ENCODE results near the gene FHIP1A.

FHIP1A gene

DNA sequence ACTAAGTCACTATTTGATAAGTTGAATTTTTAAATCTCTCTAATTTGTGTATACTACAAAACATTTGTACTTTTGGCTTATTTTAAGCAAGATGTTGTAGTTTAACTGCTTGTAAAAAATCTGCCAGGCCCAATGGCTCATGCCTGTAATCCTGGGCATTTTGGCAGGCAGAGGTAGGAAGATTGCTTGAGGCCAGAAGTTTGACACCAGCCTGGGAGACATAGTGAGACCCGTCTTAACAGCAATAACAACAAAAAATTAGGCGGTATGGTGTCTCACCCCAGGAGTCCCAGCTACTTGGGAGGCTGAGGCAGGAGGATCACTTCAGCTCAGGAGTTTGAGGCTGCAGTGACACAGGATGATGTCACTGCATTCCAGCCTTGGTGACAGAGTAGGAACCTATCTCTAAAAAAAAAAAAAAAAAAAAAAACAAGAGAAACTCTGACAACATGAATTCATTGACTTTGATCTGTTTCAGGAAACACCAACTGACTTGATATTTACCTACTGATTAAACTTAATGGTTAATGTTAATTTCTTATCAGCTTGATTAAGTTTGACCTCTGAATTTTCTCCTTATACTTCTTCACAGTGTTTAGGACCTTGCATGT lies 8.9 kb downstream of the FHIP1A start:
- DNase-seq (ENCODE audit: low read depth, low spot score) = no peak

DNA sequence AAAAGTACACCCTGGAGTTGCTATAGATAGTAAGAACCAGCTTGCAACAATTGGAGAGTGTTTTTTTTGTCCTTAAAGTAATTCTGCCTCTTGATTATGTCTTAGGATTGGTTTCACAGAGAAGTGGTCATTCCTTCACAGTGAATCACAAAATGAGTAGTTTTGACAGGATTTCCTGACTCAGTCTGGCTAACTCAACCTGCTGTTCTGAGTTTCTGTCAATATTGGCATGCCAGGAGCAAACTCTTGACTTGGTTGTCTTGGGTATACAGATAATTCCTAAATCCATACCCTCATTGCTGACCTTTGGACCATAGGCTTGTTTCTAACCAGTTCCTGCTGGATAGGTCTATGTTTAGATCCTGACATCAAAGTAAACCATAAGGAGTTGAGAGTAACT lies 9.4 kb downstream of the FHIP1A start:
- no peak for DNase-seq (ENCODE audit: low read depth, low spot score)

DNA sequence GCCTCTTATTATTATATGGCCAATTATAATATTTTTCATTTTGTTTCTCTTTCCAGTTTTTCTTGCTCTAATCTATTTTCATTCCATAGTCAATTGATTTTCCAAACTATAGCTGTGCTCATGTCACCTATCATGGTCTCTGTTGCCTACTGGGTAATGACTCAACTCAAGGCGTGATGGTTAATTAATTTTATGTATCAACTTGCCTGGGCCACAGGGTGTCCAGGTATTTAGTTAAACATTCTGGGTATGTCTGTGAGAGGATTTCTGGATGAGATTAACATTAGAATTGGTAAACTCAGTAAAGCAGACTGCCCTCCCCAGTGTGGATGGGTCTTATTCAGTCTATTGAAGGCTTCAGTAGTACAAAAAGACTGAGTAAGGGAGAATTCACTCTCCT lies 9.9 kb downstream of the FHIP1A start:
- DNase-seq (ENCODE audit: low read depth, low spot score) = no peak

DNA sequence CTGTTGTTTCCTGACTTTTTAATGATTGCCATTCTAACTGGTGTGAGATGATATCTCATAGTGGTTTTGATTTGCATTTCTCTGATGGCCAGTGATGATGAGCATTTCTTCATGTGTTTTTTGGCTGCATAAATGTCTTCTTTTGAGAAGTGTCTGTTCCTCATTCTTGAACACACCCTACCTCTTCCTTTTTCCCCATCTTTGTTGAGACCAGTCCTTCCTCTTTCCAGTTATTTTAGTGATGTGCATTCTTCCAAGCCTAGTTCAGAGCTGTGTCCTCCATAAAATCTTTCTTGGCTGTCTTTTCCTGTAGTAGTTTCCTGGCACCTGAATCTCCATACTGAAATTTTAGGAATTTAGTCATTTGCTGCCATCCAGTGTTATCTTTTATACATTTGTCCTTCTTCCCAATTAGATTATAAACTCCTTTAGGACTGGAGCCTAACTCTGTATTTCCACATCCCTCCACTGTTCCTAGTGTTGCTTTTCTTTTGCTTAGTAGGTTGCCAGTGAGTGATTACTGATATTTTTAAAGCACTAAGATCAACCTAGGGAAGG lies 11.4 kb downstream of the FHIP1A start:
- DNase-seq (ENCODE audit: low read depth, low spot score) = no peak

DNA sequence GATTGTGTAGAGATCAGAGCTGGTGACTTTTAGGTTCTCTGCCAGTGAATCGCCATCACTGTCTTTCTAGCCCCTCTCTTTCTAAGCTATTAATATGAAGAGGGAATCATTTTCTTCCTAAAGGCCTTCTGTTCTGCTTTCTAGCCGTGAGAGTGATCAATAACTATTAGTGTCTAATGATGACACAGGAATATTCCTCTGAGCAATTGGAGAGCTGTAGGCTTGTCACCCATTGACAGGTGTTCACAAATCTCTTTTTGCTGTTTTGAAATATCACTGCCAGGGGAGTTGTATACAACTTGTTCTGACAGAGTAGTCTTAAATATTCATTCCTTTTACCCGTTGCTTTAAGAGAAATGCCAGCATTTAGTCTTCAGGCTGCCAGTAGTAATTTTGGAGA lies 13.9 kb downstream of the FHIP1A start:
- no peak for DNase-seq (ENCODE audit: low read depth, low spot score)

DNA sequence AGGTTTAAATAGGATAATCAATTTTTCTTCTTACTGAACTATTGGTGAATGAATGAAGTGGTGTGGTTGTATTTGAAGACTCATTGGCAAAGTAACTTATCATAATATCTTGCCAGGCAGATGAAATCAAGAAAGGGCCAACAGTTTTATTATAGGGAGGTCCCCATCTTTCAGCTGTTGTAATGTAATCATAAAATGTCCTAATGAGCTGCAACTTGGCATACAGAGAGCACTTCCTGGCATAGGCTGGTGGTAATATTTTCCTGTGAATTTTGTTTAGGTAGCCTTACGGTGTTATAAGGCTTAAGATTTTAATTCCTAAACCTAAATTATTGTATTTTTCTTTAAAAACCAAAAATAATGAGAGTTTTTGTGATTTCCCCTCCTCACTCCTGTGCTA lies 17.5 kb downstream of the FHIP1A start:
- no peak for DNase-seq (ENCODE audit: low read depth, low spot score)

DNA sequence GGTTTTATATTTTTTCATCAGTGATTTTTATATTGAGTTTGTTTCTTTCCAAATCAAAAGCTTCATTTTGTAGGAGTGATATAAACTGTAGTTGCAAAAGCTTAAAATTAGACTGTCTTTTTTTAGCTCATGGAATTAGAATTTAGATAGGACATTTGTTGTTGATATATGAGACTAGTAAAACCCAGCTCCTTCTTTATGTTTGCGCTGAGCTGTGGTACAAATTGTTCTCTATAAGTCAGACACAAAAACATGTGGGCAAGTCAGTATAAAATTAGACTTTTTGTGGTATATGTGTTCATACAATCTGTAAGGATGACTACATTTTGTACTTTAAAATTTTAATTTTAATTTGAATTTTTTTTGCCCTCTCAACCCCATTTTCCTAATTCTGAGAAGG lies 18.3 kb downstream of the FHIP1A start:
- DNase-seq (ENCODE audit: low read depth, low spot score) = no peak

DNA sequence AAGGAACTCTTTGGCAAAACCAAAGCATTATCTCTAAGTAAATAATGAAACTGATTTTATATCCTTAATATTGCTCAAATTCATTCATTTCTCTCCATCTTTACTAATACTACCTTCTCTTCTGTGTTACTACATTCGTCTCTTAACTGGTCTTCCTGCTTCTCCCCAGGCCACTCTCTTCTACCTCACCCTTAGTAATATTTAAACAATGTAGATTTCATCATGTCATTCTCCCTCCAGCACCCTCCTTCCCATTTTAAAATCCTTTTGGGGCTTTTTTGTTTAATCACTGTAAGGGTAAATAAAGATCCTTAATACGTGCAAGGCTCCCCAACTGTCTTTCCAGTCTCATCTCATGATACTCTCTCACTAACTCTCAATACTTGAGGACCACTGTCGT lies 19.4 kb downstream of the FHIP1A start:
- no peak for DNase-seq (ENCODE audit: low read depth, low spot score)

DNA sequence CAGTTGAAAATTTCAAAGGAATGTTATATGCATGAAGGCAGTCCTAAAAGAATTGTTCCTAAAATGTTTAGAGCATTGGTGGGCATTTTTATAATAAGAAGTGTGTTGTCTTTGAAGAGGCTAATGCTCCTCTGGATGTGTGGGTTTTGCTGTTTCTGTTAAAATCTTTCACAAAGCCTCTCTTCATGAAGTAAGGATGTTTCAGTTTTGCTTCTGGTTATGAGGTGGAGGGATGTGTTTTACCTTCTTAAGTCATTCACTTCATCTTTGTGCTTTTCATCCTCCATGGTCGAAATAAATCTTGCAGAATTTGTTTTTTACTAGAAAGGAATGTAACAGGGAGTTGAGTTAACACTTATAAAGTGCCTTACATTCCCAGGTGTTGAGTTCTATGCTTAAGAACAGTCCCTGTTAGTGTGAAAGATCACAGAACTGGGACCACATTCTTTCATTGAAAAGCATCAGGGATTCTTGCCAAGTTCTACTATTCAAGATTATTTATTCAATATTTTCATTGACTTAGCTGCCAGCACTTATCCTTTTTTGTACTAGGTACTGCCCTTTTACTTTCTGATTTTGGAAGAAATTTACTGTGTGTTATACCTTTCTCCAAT lies 21.1 kb downstream of the FHIP1A start:
- DNase-seq (ENCODE audit: low read depth, low spot score) = no peak

DNA sequence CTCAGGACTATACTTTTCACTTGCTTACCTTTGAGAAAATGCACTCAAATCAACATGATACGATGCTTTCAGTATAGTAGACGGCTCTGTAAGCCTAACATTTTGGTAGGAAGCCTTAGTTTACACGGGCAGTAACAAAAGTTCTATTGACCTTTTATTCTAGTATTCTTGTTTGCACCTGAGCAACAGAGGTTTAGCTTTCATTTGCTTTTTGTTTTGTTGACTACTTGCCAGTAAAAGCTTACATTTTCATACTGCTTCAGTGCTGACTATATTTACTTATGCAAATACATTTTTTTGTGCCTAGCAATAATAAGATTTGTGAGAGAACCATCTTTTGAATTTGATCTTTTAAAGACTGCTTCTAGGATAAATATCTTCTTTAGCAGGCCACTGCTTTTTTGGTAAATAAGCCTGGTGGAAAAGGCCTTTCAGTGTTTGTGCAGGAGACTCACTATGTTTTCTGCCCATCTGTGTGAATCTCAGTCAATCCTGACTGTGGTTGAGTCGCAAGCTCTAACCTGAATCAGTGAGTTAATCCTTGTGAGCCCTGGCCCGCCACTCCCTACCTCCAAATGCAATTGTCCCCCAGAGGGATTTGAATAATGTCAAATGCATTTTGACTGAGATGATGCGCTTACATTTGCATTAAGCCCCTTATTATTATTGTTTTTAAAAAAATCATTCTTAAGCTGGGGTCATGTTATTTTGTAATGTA lies 21.9 kb downstream of the FHIP1A start:
- no peak for DNase-seq (ENCODE audit: low read depth, low spot score)

DNA sequence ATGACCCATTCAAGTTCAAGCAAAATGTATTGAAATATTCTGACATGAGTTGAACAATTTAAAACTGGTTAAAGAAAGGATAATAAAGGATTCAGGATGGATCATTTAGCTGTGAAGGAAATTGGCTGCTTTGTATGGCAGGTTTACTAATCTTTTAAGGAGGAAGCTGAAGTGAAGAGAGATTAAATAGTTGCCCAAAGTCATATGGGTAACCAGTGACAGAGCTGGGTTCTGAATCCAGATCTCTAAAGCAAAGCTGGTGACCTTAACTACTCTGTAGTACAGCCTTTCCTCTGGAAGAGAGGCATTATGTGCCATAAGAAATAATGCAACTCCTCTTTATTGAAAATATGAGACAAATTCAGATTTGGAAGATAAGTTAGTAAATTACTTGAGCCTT lies 22.8 kb downstream of the FHIP1A start:
- DNase-seq (ENCODE audit: low read depth, low spot score) = no peak

DNA sequence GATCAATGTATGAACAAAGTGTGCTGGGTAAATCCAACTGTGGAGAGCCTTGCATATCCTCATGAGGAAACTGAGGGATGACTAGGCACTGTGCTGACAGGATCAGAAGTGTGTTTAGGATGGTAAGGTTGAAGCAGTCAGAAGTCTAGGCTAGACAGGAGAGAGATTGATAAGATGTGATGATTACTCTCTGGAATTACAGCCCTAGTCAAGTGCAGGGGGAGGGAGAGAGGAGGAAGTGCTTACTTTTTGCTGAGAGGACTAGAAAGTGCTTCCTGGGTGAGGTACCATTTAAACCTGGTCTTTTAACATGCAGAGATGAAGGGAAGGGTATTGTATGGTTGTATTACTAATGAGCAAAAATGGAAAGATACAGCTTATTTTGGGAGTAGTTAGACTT lies 23.7 kb downstream of the FHIP1A start:
- no peak for DNase-seq (ENCODE audit: low read depth, low spot score)

DNA sequence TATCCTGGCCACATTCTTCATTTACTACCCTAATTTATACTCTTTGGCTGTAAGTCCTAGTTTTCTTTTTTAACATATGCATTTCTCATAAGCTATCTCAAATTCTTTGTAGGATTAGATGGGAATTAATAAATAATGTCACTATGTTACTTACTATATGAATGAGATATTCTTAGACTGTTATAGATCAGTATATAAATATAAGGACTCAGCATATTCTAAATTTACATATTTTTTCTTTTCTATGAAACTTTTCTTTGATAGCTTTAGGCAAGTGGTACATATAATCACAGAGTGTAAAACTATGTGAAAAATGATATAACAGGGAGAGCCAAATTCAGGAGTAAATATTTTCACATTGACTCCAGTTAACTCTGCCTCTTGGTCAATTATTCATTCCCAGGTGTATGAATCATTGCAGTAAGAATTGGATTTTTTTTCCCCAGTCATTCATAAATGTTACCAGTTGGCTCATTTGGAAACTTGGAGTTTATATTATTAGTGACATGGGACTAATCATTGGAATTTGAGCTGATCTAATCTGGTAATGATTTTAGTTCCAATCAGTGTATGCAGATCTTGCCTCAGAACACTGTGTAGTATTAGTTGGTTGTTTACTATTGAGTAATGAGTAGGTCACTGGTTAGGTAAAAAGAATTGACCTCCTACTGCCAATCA lies 25.3 kb downstream of the FHIP1A start:
- no peak for DNase-seq (ENCODE audit: low read depth, low spot score)

DNA sequence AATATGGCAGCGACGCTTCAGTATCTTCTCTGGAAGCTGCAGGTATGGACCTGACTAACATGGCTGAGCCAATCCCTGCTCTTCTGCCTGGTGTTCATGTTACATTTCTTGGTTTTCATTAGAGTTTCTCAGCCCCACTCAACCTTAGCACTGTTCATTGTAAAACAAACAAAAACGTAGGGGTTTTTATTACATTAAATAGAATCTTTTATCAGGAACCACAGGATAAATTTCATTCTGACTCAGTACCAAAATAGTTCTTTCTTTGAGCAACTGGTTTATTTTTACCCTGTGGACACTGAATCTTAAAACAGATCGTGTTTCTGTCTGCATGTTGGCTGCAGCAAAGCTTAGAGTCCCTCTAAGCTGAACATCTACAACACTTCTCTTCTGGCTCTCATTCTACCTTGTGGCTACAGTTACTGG lies 27.1 kb downstream of the FHIP1A start:
- no peak for DNase-seq (ENCODE audit: low read depth, low spot score)

DNA sequence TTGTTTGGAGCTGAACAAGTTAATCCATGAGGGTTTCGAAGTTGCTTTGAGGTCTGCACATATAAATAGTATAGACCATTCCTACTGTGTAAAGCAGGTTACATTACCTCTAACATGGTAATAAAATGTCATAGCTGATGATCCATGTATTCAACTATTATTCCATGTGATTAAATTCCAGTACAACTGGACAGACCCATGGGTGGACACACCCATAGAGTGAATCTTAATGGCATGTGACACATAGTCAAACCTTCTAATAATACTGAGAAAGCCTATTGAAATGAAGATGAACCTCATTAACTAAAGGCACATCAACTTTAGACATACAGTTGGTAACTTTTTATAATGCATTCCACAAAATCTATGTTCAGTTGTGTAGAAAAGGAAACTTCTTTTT lies 28.5 kb downstream of the FHIP1A start:
- DNase-seq (ENCODE audit: low read depth, low spot score) = no peak

DNA sequence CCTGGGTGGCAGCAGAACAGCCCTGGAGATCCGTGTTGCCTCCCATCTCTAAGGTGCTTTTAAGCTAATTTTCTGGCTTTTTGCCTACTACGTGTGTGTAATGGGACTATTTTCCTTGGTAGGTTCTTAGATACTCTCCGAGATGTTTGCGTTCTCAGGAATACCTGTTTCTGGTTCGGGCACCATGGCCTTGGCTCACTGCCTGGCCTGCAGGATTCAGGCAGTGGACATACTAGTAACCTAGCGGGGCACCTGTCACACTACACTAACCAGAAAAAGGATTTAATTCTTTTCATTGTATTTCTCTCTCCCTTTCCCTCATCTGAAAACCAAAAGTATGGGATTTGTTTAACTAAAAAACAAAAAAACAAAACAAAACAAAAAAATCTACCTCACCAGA lies 29.2 kb downstream of the FHIP1A start:
- no peak for DNase-seq (ENCODE audit: low read depth, low spot score)

DNA sequence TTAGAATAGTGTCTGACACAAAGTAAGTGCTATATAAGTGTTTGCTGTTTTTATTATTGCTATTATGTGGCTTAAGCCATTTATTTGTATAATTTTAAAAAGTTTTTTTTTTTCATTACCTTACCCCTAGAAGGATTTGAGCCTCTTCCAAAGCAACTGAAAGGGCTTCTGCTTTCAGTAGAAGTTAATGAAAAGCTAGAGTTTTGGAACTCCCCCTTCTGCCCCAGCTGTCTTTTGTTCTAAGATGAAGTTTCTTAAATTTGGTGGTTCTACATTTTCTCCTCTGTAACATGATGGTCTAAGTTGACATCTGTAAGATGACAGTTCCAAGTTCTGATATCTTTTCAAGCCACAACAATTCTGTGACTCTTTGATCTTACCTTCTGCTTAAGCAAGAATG lies 30.3 kb downstream of the FHIP1A start:
- DNase-seq (ENCODE audit: low read depth, low spot score) = no peak

DNA sequence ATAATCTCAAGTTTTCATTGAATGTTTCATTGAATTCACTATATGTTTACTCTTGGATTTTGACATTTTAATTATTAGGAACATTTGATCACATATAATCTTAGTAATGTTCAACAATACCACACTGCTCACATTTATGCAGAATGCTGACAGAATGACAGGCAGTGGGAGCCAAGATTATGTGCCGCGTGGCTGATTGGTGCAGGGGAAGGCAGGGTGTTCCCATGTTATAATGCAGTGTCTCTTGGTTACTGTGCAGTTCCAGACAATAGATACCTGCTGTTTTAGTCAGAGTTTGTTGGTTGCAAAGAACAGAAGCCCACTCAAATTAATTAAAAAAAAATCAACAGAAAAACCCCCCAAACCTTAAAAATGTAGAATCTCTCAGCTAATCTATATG lies 33.0 kb downstream of the FHIP1A start:
- DNase-seq (ENCODE audit: low read depth, low spot score) = no peak

DNA sequence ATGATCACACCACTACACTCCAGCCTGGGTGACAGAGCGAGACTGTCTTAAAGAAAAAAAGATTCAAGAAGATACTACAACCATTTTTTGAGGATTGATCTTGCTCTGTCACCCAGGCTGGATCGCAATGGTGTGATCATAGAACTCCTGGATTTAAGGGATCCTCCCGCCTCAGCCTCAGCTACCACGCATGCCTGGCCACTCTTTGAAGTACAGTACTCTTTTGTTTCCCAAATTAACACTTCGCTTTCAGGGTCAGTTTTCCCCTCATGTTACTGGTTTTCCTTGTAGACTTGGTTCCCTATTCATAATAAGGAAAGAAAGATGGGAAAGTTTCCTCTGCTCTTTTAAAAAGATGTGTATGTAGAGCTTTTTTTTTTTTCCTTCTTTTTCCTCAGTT lies 34.3 kb downstream of the FHIP1A start:
- DNase-seq (ENCODE audit: low read depth, low spot score) = no peak

DNA sequence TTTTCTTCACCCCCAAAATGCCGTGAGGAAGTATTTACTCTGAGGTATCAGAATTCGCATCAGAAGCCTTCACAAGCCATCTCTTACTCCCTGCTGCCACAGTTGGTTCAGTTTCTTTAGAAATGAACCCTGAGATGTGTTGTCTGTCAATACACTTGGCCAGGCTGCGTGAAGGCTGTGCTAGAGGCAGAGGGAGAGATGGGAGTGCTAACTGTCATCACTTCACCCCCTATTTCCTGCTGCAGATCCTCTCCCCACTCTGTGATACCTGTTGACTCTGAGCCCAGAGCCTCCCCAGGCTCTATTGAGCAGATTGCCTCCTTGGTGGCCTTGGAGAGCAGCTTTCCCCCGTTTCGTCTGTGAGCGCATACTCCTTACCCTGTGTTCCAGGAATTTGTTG lies 34.8 kb downstream of the FHIP1A start:
- DNase-seq (ENCODE audit: low read depth, low spot score) = no peak

DNA sequence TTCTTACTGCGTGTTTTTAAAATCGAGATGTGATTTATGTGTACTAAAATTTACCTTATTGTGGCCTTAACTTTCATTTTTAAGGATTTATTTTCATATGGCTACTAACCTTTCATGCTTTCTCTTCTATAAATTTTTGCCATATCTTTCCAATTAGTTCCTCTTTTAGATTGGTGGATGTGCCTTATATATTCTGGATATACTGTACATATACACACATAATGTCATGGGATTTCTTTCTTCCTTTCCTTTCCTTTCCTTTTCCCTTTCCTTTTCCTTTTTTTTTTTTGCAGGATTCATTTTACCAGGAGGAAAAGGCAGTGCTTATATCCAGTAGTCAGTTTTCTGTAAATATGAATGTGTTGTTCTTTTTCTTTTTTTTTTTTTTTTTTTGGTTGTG lies 37.2 kb downstream of the FHIP1A start:
- DNase-seq (ENCODE audit: low read depth, low spot score) = no peak

DNA sequence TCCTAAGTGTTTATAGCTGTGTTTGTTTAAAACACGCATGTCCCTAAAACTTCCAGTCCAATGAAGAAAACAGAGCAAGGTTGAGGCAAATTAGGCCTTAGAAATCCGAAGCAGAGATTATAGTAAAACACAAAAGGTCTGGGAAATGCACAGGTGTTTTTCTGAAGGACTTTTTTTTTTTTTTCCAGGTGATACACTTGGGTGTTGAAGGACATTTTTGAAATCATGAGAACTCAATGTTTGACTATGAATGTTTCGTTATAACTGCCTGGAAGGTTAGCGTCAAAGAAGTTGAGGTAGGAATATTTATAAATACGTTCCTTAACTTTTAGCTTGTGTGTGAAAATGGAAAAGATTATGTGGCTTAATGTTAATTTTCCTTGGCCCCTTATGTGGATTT lies 45.5 kb downstream of the FHIP1A start:
- no peak for DNase-seq (ENCODE audit: low read depth, low spot score)

DNA sequence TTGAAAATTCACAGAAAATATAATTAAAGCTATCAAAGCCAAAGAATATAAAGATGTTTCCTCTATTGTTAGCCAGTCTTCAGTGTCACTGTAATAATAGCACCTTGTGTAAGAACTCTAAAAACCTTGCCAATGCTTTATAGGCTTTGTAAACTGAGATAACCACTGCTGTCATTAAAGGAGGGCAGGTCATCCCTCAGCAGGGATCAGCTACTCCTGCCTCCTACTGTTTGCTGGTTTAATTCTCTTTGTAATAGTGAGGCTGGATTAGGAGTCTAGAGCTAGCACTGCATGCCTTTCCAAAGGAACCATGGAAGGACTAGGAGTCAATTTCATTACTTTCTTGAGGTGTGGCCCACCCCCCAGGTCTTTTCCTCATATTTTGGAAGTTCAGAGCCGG lies 46.2 kb downstream of the FHIP1A start:
- no peak for DNase-seq (ENCODE audit: low read depth, low spot score)
